GM19328 (cell line): ENCODE measurements around the gene PRPF40A.
"Not testable (repeated sequence)": the region's sequence is repeated elsewhere in the genome, so short reads cannot be mapped to it uniquely, and the experiment has no call there.

Experiments used
- ATAC-seq: cut with Tn5 transposase; IDR thresholded peaks from one replicate; pipeline ENCODE4 v1.9.1; 2021; ENCODE audit warnings: mild to moderate bottlenecking, moderate library complexity; ENCODE audit not compliant: unreplicated experiment

Gene PRPF40A

GRCh38 chr2:152717228-152718075 lies at the start of gene PRPF40A:
TSS of gene PRPF40A (minus strand) at chr2:152717461. CDS start at chr2:152717439, 22 bp downstream.
- ATAC-seq: peak; percentile 58

- ATAC-seq: no peak
Measured at GRCh38 chr2:152766928-152767327, 49.7 kb upstream of the PRPF40A start.

- ATAC-seq: no peak
Measured at GRCh38 chr2:152763651-152764050, 46.4 kb upstream of the PRPF40A start.

GRCh38 chr2:152763208-152763607 lies 45.9 kb upstream of the PRPF40A start:
- ATAC-seq: not testable (repeated sequence)

GRCh38 chr2:152762202-152762601 lies 44.9 kb upstream of the PRPF40A start:
- no peak for ATAC-seq

- no peak for ATAC-seq
Measured at GRCh38 chr2:152761214-152761613, 44.0 kb upstream of the PRPF40A start.

GRCh38 chr2:152759290-152760072 lies 42.2 kb upstream of the PRPF40A start:
- ATAC-seq: no peak

GRCh38 chr2:152755029-152755428 lies 37.8 kb upstream of the PRPF40A start:
- no peak for ATAC-seq

- not testable (repeated sequence) for ATAC-seq
Measured at GRCh38 chr2:152747751-152748150, 30.5 kb upstream of the PRPF40A start.

GRCh38 chr2:152743002-152743401 lies 25.7 kb upstream of the PRPF40A start:
- peak; percentile 49 for ATAC-seq

GRCh38 chr2:152740743-152741328 lies 23.6 kb upstream of the PRPF40A start:
- peak; percentile 72 for ATAC-seq

- not testable (repeated sequence) for ATAC-seq
Measured at GRCh38 chr2:152739705-152740104, 22.4 kb upstream of the PRPF40A start.

GRCh38 chr2:152738438-152738837 lies 21.2 kb upstream of the PRPF40A start:
- ATAC-seq: no peak

GRCh38 chr2:152737509-152737908 lies 20.2 kb upstream of the PRPF40A start:
- not testable (repeated sequence) for ATAC-seq

GRCh38 chr2:152730591-152731333 lies 13.5 kb upstream of the PRPF40A start:
- ATAC-seq: peak; percentile 72

GRCh38 chr2:152729844-152730243 lies 12.6 kb upstream of the PRPF40A start:
- no peak for ATAC-seq

- no peak for ATAC-seq
Measured at GRCh38 chr2:152723918-152724317, 6.7 kb upstream of the PRPF40A start.

GRCh38 chr2:152722639-152723038 lies 5.4 kb upstream of the PRPF40A start:
- not testable (repeated sequence) for ATAC-seq

GRCh38 chr2:152720794-152721193 lies 3.5 kb upstream of the PRPF40A start:
- ATAC-seq: no peak

- ATAC-seq: peak; percentile 22
Measured at GRCh38 chr2:152718909-152719645, 1.8 kb upstream of the PRPF40A start.
